Measurements from ENCODE around the gene DEPDC5. TPM values are rescaled to one million over a fixed set of nuclear protein-coding genes. Genes with fewer than 3 reads are reported as not detected.

DEPDC5 gene
- total RNA-seq, 2 donors from 2014 or later, result 31.9 to 43.2 TPM

- no peaks in the 10 kb centered on the region for H3K4me1 ChIP-seq (ENCODE audit: control insufficient read depth, insufficient read depth, low read length)
- no peaks in the 10 kb centered on the region for H3K27me3 ChIP-seq (ENCODE audit: control insufficient read depth, insufficient read depth, low read length, poor library complexity, severe bottlenecking)
- no peaks in the 10 kb centered on the region for H3K9me3 ChIP-seq (ENCODE audit: control insufficient read depth, low read length)
- DNase-seq, result no peak
- no peak overlapping the region for H3K4me3 Mint-ChIP-seq
- 83 to 98% methylated on average over 2 of the region's 2 CpGs for WGBS, 2 experiments (ENCODE audit: insufficient coverage in 1 of 2, insufficient read length in 1 of 2)
- no peak for TF ChIP-seq CTCF (conservative IDR thresholded peaks at IDR 0.05)
- no peaks in the 10 kb centered on the region for H3K4me1 Mint-ChIP-seq
- H3K9me3 Mint-ChIP-seq, result no peaks in the 10 kb centered on the region
- H3K27ac ChIP-seq (ENCODE audit: low read depth, low read length), result no peak overlapping the region
- no peak overlapping the region for H3K27ac Mint-ChIP-seq
- peaks cover 34% of the 10 kb centered on the region for H3K36me3 Mint-ChIP-seq (ENCODE audit: low read depth)
- no peaks in the 10 kb centered on the region for H3K27me3 Mint-ChIP-seq (ENCODE audit: insufficient read depth)
- H3K4me3 ChIP-seq (ENCODE audit: low read length), result no peak overlapping the region
- peaks cover 6% of the 10 kb centered on the region for H3K36me3 ChIP-seq (ENCODE audit: control insufficient read depth, insufficient read depth, low read length)
- no peak overlapping the region for H3K9ac ChIP-seq (ENCODE audit: extremely low read depth, low read length, poor library complexity, severe bottlenecking)
Observed at GRCh38 chr22:31892080-31892433, 138.2 kb downstream of the DEPDC5 start.

- H3K9me3 Mint-ChIP-seq, result no peaks in the 10 kb centered on the region
- H3K36me3 Mint-ChIP-seq (ENCODE audit: low read depth), result peaks cover 27% of the 10 kb centered on the region
- Histone ChIP-seq H3K27me3 (ENCODE audit: control insufficient read depth, insufficient read depth, low read length, poor library complexity, severe bottlenecking) (no peaks in the 10 kb centered on the region), H3K4me3 (ENCODE audit: low read length) (no peak overlapping the region), H3K9me3 (ENCODE audit: control insufficient read depth, low read length) (no peaks in the 10 kb centered on the region), H3K4me1 (ENCODE audit: control insufficient read depth, insufficient read depth, low read length) (peaks cover under 1% of the 10 kb centered on the region), H3K9ac (ENCODE audit: extremely low read depth, low read length, poor library complexity, severe bottlenecking) (no peak overlapping the region), H3K36me3 (ENCODE audit: control insufficient read depth, insufficient read depth, low read length) (peaks cover 12% of the 10 kb centered on the region), H3K27ac (ENCODE audit: low read depth, low read length) (peak overlapping the region; percentile 51)
- DNase-seq, result no peak
- 74 to 93% methylated on average over 6 of the region's 6 CpGs for WGBS, 2 experiments (ENCODE audit: insufficient coverage in 1 of 2, insufficient read length in 1 of 2)
- H3K27me3 Mint-ChIP-seq (ENCODE audit: insufficient read depth), result no peaks in the 10 kb centered on the region
- H3K4me3 Mint-ChIP-seq, result no peak overlapping the region
- no peak overlapping the region for H3K27ac Mint-ChIP-seq
- no peak for TF ChIP-seq CTCF (conservative IDR thresholded peaks at IDR 0.05)
- peaks cover 4% of the 10 kb centered on the region for H3K4me1 Mint-ChIP-seq
Observed at GRCh38 chr22:31893460-31893859, 139.6 kb downstream of the DEPDC5 start.

GRCh38 chr22:31895411-31896123 is 141.7 kb downstream of the DEPDC5 start:
- no peak overlapping the region for H3K4me3 Mint-ChIP-seq
- H3K9ac ChIP-seq (ENCODE audit: extremely low read depth, low read length, poor library complexity, severe bottlenecking), result no peak overlapping the region
- peaks cover 4% of the 10 kb centered on the region for H3K4me1 Mint-ChIP-seq
- H3K9me3 Mint-ChIP-seq, result no peaks in the 10 kb centered on the region
- WGBS, 2 experiments (ENCODE audit: insufficient coverage in 1 of 2, insufficient read length in 1 of 2), result 88 to 92% methylated on average over 1 to 2 of the region's 2 CpGs
- H3K27ac ChIP-seq (ENCODE audit: low read depth, low read length), result no peak overlapping the region
- no peak for TF ChIP-seq CTCF (conservative IDR thresholded peaks at IDR 0.05)
- no peak for DNase-seq
- no peaks in the 10 kb centered on the region for H3K27me3 ChIP-seq (ENCODE audit: control insufficient read depth, insufficient read depth, low read length, poor library complexity, severe bottlenecking)
- peaks cover 7% of the 10 kb centered on the region for H3K36me3 ChIP-seq (ENCODE audit: control insufficient read depth, insufficient read depth, low read length)
- H3K27me3 Mint-ChIP-seq (ENCODE audit: insufficient read depth), result no peaks in the 10 kb centered on the region
- peaks cover 4% of the 10 kb centered on the region for H3K4me1 ChIP-seq (ENCODE audit: control insufficient read depth, insufficient read depth, low read length)
- no peaks in the 10 kb centered on the region for H3K9me3 ChIP-seq (ENCODE audit: control insufficient read depth, low read length)
- H3K27ac Mint-ChIP-seq, result no peak overlapping the region
- no peak overlapping the region for H3K4me3 ChIP-seq (ENCODE audit: low read length)
- H3K36me3 Mint-ChIP-seq (ENCODE audit: low read depth), result peaks cover 14% of the 10 kb centered on the region
